Measurements from ENCODE around the gene PKP1.
A peak's percentile ranks its signal among the peaks of the same experiment; 100 is the strongest.

The PKP1 gene

DNA sequence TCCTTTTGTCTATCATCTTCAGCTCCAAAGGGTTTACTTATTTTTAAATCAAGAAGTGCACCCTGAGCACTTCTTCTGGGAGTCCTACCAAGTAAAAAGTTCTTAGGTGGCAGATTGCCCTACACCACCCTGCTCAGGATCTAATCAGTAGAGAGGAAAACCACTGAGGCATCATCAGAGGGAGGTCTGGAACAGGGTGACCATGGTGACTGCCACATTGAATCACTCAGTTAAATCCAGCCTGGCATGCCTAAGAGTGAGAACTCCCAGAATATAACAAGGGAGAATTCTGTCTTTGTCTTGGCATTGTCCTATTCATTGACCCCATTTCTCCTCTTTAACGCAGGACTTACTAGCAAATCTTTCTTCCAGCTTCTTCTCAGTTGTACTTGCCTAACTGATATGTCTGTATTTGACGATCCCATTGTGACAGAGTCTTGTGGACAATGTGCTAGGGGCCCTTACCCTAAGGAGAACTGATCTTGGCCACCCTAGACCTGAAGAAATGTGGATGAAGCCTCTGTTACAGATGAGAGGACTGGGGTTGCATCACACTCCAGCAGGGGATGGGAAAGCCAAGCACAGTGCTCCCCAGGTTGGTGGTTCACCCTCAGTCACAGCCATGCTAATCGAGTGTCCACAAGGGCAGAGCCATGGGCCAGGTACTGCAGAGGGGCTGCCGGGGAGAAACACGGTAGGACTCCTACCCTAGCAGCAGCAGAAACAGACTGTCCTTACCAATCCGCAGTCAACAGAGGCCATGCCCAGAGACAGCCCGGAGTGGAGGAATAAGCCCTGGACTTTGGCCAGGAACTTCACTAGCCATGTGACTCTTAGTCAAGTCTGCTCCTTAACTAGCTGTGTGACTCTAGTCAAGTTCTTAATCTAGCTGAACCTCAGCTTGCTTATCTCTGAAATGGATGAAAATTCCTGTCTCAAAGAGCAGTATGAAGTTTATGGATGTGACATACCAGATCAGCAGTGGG, 15.4 kb downstream of the PKP1 start:
- no peak overlapping the region for H3K9ac ChIP-seq (ENCODE audit: low read length)
- H3K4me3 ChIP-seq (ENCODE audit: low read length): no peak overlapping the region
- DNase-seq (ENCODE audit: low read depth): no peak
- peaks cover 22% of the 10 kb centered on the region for H3K4me1 ChIP-seq (ENCODE audit: control insufficient read depth, insufficient read depth, low read length)
- H3K9me3 ChIP-seq (ENCODE audit: control insufficient read depth, low read length): no peaks in the 10 kb centered on the region
- no peaks in the 10 kb centered on the region for H3K36me3 ChIP-seq (ENCODE audit: control insufficient read depth, insufficient read depth, low read length, severe bottlenecking)
- H3K27me3 ChIP-seq (replicated peaks; ENCODE audit: control insufficient read depth, insufficient read depth, low read length): peaks cover 5% of the 10 kb centered on the region

DNA sequence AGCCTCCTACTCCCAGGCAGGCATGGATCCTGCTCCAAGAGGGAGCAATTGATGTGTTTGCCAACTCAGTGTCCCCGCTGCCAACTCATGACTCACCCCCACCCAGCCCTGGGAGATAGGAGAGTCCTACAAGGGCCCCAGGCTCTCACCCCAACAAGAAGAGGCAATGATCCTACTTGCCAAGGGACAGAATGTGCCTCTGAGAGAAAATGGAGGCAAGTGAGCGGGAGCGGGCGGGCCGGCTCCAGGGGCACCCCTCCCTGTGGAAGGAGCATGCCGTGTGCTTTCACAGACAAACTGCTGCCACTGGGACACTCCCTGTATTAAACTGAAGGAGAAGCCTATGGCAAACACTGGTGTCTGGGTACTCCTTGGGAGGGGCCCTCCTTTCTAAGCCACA, 16.7 kb downstream of the PKP1 start:
- DNase-seq (ENCODE audit: low read depth): peak; percentile 53
- Histone ChIP-seq H3K4me1 (ENCODE audit: control insufficient read depth, insufficient read depth, low read length) (peaks cover 22% of the 10 kb centered on the region), H3K36me3 (ENCODE audit: control insufficient read depth, insufficient read depth, low read length, severe bottlenecking) (no peaks in the 10 kb centered on the region)

DNA sequence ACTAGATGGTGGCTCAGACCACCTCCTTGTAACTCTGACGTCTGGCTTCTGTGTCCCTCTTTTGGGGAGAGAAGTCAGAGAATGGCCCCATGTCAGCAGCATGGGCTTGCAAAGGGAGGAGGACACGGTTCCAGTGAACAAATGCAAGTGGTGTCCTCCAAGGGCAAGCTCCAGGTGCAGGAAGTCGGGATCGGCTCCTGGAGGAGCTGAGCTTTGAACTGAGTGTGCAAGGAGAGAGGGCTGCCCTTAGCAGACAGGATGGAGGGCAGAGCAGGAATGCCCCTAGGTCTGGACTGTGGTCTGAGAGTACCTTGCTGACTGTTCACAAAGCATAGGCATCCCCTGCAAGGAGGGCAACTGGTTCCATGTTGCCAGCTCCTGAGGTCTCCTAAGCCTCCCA, 17.3 kb downstream of the PKP1 start:
- no peak overlapping the region for H3K4me3 ChIP-seq (ENCODE audit: low read length)
- H3K4me1 ChIP-seq (ENCODE audit: control insufficient read depth, insufficient read depth, low read length): peaks cover 20% of the 10 kb centered on the region
- peaks cover 21% of the 10 kb centered on the region for H3K27me3 ChIP-seq (replicated peaks; ENCODE audit: control insufficient read depth, insufficient read depth, low read length)
- H3K9ac ChIP-seq (ENCODE audit: low read length): no peak overlapping the region
- no peaks in the 10 kb centered on the region for H3K36me3 ChIP-seq (ENCODE audit: control insufficient read depth, insufficient read depth, low read length, severe bottlenecking)
- no peak for DNase-seq (ENCODE audit: low read depth)
- no peaks in the 10 kb centered on the region for H3K9me3 ChIP-seq (ENCODE audit: control insufficient read depth, low read length)

More for the DNA sequence above, 16.7 kb downstream of the PKP1 start:
- H3K4me3 ChIP-seq (ENCODE audit: low read length): no peak overlapping the region
- peaks cover 14% of the 10 kb centered on the region for H3K27me3 ChIP-seq (replicated peaks; ENCODE audit: control insufficient read depth, insufficient read depth, low read length)
- H3K9me3 ChIP-seq (ENCODE audit: control insufficient read depth, low read length): no peaks in the 10 kb centered on the region
- no peak overlapping the region for H3K9ac ChIP-seq (ENCODE audit: low read length)

DNA sequence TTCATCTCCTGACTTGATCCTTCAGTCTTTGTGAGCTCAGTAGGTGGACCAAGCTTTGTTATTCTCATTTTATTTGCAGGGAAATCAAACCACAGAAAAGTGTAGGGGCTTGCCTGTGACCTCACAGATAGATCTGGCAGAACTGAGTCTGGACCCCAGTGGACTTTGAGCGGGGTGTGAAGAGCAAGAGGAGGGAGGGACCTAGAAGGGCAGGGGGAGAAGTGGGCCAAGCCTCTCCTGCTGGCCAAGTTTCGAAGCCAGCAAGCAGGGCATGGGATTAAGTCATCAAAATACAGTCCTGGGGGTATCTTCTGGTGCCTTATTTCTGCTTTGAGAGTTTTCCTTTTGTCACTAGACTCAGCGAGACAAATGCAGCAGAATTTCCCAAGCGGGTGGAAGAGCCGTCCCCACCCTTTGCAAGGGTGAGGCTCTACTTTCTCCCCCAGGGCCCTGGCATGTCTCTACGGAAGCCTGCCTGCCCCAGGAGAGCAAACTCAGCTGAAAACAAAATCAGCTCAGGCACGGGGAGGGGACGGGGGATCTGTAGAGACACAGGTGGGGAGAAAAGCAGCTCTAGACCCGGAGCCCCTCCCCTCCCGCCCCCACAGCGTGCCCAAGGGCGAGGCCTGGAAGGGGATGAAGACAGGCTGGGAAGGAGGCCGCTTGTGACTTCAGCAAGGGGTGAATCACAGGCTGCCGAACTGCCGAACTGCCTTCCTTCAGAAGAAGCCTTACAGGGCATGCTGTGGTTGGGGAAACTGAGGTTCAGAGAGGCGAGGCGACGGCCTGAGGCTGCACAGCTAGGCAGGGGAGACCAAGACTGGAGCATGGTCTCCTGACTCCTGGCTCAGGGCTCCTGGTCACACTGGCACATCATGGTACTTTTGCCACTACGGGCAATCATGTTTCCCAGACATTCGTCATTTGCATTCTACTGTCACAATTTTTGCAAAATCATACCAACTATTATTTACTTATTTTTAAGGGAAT, 19.2 kb downstream of the PKP1 start:
- Histone ChIP-seq H3K9me3 (ENCODE audit: control insufficient read depth, low read length) (no peaks in the 10 kb centered on the region), H3K9ac (ENCODE audit: low read length) (no peak overlapping the region), H3K4me3 (ENCODE audit: low read length) (no peak overlapping the region), H3K27me3 (replicated peaks; ENCODE audit: control insufficient read depth, insufficient read depth, low read length) (peaks cover 29% of the 10 kb centered on the region), H3K4me1 (ENCODE audit: control insufficient read depth, insufficient read depth, low read length) (peaks cover 13% of the 10 kb centered on the region), H3K36me3 (ENCODE audit: control insufficient read depth, insufficient read depth, low read length, severe bottlenecking) (no peaks in the 10 kb centered on the region)
- no peak for DNase-seq (ENCODE audit: low read depth)

DNA sequence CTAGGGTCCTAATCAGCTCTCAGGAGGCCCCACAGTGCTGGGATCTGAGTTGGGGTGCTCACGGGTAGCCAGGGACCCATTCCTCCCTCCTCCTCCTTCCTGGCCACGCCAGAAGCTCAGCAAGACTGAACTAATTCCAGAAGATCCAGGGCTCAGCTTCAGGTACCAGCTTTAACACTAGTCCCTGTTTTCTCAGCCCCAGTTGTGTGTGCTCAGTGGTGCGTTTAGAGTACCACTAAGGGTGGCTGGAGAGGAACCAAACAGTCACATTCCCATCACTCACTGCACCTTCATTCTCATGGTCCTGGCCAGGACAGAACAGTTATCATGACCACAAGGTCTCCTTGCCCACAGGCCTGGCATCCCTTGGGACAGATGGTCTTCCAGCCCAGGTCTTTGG, 20.8 kb downstream of the PKP1 start:
- H3K27me3 ChIP-seq (replicated peaks; ENCODE audit: control insufficient read depth, insufficient read depth, low read length): peaks cover 29% of the 10 kb centered on the region
- H3K4me1 ChIP-seq (ENCODE audit: control insufficient read depth, insufficient read depth, low read length): peaks cover 27% of the 10 kb centered on the region
- H3K36me3 ChIP-seq (ENCODE audit: control insufficient read depth, insufficient read depth, low read length, severe bottlenecking): no peaks in the 10 kb centered on the region
- no peak overlapping the region for H3K9ac ChIP-seq (ENCODE audit: low read length)
- H3K9me3 ChIP-seq (ENCODE audit: control insufficient read depth, low read length): no peaks in the 10 kb centered on the region
- DNase-seq (ENCODE audit: low read depth): no peak
- H3K4me3 ChIP-seq (ENCODE audit: low read length): no peak overlapping the region

DNA sequence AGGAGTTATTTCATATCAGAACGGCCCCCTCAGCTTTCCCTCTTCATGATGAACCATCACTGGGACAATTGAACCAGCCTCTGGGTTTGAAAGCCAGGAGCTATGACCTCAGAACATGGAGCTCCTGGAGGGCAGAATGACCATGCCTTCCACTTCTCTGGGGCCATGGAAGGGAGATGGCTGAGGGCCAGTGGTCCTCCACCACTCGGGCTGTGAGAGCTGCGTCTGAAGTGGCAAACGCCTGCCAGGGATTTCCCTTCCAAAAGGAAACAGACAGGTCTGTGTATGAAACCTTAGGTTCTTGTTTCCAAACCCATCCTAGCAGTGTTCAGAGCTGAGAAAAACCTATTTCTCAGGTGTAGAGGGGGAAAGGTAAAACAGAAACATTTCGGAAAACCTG, 22.5 kb downstream of the PKP1 start:
- no peaks in the 10 kb centered on the region for H3K36me3 ChIP-seq (ENCODE audit: control insufficient read depth, insufficient read depth, low read length, severe bottlenecking)
- H3K4me3 ChIP-seq (ENCODE audit: low read length): no peak overlapping the region
- no peak overlapping the region for H3K9ac ChIP-seq (ENCODE audit: low read length)
- DNase-seq (ENCODE audit: low read depth): no peak
- peaks cover 29% of the 10 kb centered on the region for H3K4me1 ChIP-seq (ENCODE audit: control insufficient read depth, insufficient read depth, low read length)
- H3K9me3 ChIP-seq (ENCODE audit: control insufficient read depth, low read length): no peaks in the 10 kb centered on the region
- H3K27me3 ChIP-seq (replicated peaks; ENCODE audit: control insufficient read depth, insufficient read depth, low read length): peaks cover 26% of the 10 kb centered on the region

DNA sequence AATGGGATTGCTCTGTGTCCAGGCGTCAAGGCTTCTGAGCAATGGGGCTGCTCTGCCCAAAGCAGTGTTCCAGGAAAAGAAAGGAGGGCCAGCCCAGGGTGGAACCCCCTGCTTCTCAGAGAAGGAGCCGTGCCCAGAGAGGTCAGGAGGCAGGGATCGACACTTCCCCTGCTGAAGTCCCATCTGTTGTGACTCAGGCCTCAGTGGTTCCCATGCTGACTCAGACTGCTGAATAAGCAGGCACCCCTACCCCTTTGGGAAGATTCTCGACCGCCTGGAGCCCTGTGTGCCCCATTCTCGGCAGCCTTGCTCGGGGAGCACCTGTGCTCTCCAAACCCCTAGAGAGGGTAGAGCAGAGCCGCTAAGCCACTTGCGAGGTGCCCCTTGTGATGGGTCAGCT, 23.9 kb downstream of the PKP1 start:
- no peak for DNase-seq (ENCODE audit: low read depth)
- peaks cover 29% of the 10 kb centered on the region for H3K4me1 ChIP-seq (ENCODE audit: control insufficient read depth, insufficient read depth, low read length)
- H3K36me3 ChIP-seq (ENCODE audit: control insufficient read depth, insufficient read depth, low read length, severe bottlenecking): no peaks in the 10 kb centered on the region
- H3K9me3 ChIP-seq (ENCODE audit: control insufficient read depth, low read length): no peaks in the 10 kb centered on the region
- H3K27me3 ChIP-seq (replicated peaks; ENCODE audit: control insufficient read depth, insufficient read depth, low read length): peaks cover 28% of the 10 kb centered on the region
- no peak overlapping the region for H3K4me3 ChIP-seq (ENCODE audit: low read length)
- no peak overlapping the region for H3K9ac ChIP-seq (ENCODE audit: low read length)

DNA sequence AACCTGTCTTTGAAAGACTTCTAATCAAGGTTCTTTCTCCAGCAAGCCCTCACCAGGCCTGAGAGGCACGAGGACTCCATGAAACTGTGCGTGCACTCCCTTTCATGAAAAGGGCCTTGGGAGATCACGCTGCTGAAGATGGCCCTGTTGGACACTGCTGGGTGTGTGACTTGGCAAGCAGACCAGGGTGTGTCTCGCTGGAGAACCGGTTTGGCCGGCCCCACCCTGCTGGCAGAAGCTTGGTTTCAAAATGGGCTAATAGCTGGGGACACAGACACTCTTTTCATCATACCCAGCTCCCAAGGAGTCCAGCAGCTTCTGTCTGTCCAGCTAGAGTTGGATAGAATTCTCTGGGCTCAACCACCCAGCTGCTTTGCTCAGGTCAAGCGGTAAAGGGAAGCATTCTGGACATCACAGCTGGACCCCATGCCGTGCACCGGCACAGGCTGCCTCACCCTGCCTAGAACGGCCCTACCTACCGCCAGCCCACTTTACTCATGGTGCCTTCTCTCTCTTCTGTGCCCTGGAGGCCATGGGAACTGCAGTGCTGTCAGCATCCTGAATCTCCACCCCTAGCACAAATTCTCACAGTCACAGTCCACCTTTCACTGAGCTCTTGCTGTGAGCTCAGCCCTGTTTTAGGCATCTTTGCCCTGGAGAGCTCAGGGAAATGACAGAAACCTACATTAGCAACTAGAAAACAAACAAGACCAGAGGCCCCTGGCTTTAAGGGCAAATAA, 24.6 kb downstream of the PKP1 start:
- Histone ChIP-seq H3K36me3 (ENCODE audit: control insufficient read depth, insufficient read depth, low read length, severe bottlenecking) (no peaks in the 10 kb centered on the region), H3K27me3 (replicated peaks; ENCODE audit: control insufficient read depth, insufficient read depth, low read length) (peaks cover 32% of the 10 kb centered on the region), H3K4me1 (ENCODE audit: control insufficient read depth, insufficient read depth, low read length) (peaks cover 27% of the 10 kb centered on the region), H3K4me3 (ENCODE audit: low read length) (no peak overlapping the region), H3K9me3 (ENCODE audit: control insufficient read depth, low read length) (no peaks in the 10 kb centered on the region), H3K9ac (ENCODE audit: low read length) (no peak overlapping the region)
- no peak for DNase-seq (ENCODE audit: low read depth)

DNA sequence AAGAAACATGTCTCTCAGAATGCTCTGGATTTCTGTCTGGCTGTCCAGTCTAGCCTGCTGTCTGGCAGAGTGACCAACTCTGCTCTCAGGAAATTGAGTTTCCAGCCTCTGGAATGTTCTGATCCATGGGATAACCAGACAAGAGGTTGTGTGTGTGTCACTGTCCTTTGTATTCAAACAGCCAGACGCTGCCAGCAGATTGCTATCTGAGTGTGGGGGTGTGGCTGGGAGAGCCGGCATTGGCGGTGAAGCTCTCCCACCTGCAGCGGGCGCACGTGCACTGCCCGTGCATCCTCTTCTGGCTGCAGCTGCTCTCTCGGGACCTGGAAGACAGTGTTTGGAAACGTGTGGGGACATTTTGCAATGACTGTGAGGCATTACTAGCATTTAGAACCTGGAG, 26.1 kb downstream of the PKP1 start:
- Histone ChIP-seq H3K27me3 (replicated peaks; ENCODE audit: control insufficient read depth, insufficient read depth, low read length) (peaks cover 29% of the 10 kb centered on the region), H3K9ac (ENCODE audit: low read length) (no peak overlapping the region), H3K36me3 (ENCODE audit: control insufficient read depth, insufficient read depth, low read length, severe bottlenecking) (no peaks in the 10 kb centered on the region), H3K4me3 (ENCODE audit: low read length) (no peak overlapping the region), H3K9me3 (ENCODE audit: control insufficient read depth, low read length) (no peaks in the 10 kb centered on the region), H3K4me1 (ENCODE audit: control insufficient read depth, insufficient read depth, low read length) (peaks cover 27% of the 10 kb centered on the region)
- DNase-seq (ENCODE audit: low read depth): peak; percentile 71

DNA sequence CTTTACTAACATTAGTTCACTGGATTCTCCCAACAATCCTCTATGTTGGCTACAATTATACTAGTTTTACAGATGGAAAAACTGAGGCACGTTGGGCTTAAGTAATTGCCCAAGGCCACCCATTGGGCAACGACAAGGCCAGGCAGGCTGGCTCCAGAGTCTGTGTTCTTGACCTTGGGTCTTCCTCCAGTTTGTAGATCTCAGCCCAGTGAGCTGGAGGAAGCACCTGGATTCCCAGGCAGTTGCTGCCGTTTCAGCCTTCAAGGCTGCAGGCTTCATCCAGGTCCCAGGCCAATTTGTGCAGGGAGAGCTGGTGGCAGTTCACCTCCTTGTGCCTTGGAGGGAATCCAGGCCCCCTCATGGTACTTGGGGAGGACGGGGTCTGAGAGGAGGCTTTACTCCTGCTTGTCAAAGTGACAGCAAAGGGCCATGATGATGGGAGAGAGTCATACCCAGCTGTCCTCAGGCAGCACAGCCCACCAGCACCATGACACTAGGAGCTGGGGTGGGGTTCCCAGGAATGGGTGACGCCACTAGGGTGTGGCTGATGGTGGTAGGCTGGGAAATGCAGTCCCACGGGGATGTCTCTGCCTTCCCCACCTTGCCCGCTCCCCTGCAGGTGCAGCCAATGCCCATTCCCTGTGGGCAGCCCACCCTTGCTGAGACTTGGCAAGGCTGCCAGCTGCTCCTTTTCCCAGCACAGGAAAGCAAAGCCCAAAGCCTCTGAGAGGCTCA, 27.1 kb downstream of the PKP1 start:
- Histone ChIP-seq H3K4me1 (ENCODE audit: control insufficient read depth, insufficient read depth, low read length) (peaks cover 27% of the 10 kb centered on the region), H3K27me3 (replicated peaks; ENCODE audit: control insufficient read depth, insufficient read depth, low read length) (peaks cover 30% of the 10 kb centered on the region), H3K9ac (ENCODE audit: low read length) (no peak overlapping the region), H3K36me3 (ENCODE audit: control insufficient read depth, insufficient read depth, low read length, severe bottlenecking) (no peaks in the 10 kb centered on the region), H3K9me3 (ENCODE audit: control insufficient read depth, low read length) (no peaks in the 10 kb centered on the region), H3K4me3 (ENCODE audit: low read length) (no peak overlapping the region)
- no peak for DNase-seq (ENCODE audit: low read depth)

All from adipocyte (in vitro differentiated cells).